Dermis blood vessel endothelial cell (primary cell): ENCODE data around the gene RPL11. TPM values are rescaled to one million over a fixed set of nuclear protein-coding genes. Genes with fewer than 3 reads are reported as not detected.
A peak's percentile ranks its signal among the peaks of the same experiment; 100 is the strongest.
"Not testable (repeated sequence)": the region's sequence is repeated elsewhere in the genome, so short reads cannot be mapped to it uniquely, and the experiment has no call there.

Source experiments
- DNase-seq: peaks from one replicate; pipeline ENCODE4 v3.0.0; 2010
- total RNA-seq: library from RNA; depleted of rRNA; stranded (reverse); fragments of >200 nt; gene quantifications from 2 replicates; pipeline ENCODE4 v1.2.3, GENCODE V29; 2014

RPL11 gene
- total RNA-seq, 1 donor from 2014 or later, result 1,099 TPM

- DNase-seq, result not testable (repeated sequence)
These were observed 41.7 kb downstream of the RPL11 start for GRCh38 chr1:23733281-23733680.

- DNase-seq, result no peak
These were observed 45.0 kb downstream of the RPL11 start for GRCh38 chr1:23736437-23737134.

GRCh38 chr1:23741609-23742008, 50.0 kb downstream of the RPL11 start:
- no peak for DNase-seq

GRCh38 chr1:23742670-23743286, 51.2 kb downstream of the RPL11 start:
- DNase-seq, result peak; percentile 11

- DNase-seq, result peak; percentile 72
These were observed 51.9 kb downstream of the RPL11 start, which contains the start of gene ELOA for GRCh38 chr1:23743287-23744152. TSS of gene ELOA (plus strand) at chr1:23743471. CDS start at chr1:23743504, 33 bp downstream.

GRCh38 chr1:23745515-23745914, 53.9 kb downstream of the RPL11 start:
- DNase-seq, result peak; percentile 56

Other genes with a start within 250 kb of the RPL11 start
- 15.7 and 25.5 TPM in 2 replicates for gene ASAP3, start 207.6 kb upstream of the RPL11 start, total RNA-seq
- gene E2F2, start 160.6 kb upstream of the RPL11 start, total RNA-seq, result 1.9 and 4.6 TPM in 2 replicates
- gene ID3, start 132.3 kb upstream of the RPL11 start, total RNA-seq, result 407 and 906 TPM in 2 replicates
- 26.2 and 29.6 TPM in 2 replicates for gene ELOA, start 51.7 kb downstream of the RPL11 start, total RNA-seq
- gene PITHD1, start 86.6 kb downstream of the RPL11 start, total RNA-seq, result 41.2 and 43.8 TPM in 2 replicates
- gene LYPLA2, start 99.3 kb downstream of the RPL11 start, total RNA-seq, result 108 and 113 TPM in 2 replicates
- gene GALE, start 108.9 kb downstream of the RPL11 start, total RNA-seq, result 34.7 and 42.2 TPM in 2 replicates
- 52.5 and 59.9 TPM in 2 replicates for gene HMGCL, start 133.6 kb downstream of the RPL11 start, total RNA-seq
- gene FUCA1, start 176.5 kb downstream of the RPL11 start, total RNA-seq, result 10.7 and 20.6 TPM in 2 replicates
- not detected in 2 replicates for gene CNR2, start 221.6 kb downstream of the RPL11 start, total RNA-seq